ENCODE measurements around the gene TBC1D21. TPM values are rescaled to one million over a fixed set of nuclear protein-coding genes. Genes with fewer than 3 reads are reported as not detected.

The TBC1D21 gene
- total and polyA plus RNA-seq, 2 of the 8 experiments (the other 6 are each of a cell fraction or from before 2014, with no cell fraction given): not detected

DNA sequence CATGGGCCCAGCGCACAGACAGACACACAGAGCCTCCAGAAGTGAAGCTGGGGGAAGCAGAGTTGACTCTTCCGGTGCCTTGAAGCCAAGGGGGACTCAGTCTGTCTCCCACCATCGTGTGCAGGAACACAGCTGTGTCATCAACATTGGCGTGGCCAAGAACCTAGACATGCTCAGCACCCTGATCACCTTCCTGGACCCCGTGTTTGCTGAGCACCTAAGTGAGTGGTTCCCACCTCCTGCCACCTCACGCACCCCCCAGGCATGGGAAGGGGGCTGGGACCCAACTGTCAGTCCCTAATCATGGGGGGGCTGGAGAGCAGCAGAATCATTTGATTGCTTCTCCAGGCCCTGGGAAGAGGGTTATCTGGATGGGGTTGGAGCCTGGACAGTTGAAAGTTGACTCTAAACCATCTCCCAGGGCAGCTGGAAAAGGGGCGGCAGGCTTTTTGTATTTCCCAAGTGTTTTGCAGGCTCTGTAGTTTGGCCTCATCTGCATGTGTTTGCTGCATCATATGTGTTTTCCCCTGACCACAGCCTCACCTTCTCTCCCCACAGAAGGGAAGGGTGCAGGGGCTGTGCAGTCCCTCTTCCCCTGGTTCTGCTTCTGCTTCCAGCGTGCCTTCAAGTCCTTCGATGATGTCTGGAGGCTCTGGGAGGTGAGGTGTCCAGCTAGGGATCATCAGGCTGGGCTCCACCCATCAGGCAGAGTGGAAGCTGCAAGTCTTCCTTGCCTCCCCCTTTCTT is 12.8 kb downstream of the TBC1D21 start (continued):
- TF ChIP-seq RNF2 (IDR thresholded peaks at IDR 0.05; ENCODE audit: borderline replicate concordance, low read depth, low read length, missing control alignments, poor library complexity, severe bottlenecking): no peak
- no peak for TF ChIP-seq TAF7 (optimal IDR thresholded peaks at IDR 0.05; ENCODE audit: borderline replicate concordance, low read depth, low read length)
- TF ChIP-seq POLR2AphosphoS5 (IDR thresholded peaks at IDR 0.05; ENCODE audit: low read depth, low read length): no peak
- TF ChIP-seq SAP30 (IDR thresholded peaks at IDR 0.05; ENCODE audit: insufficient read depth, insufficient replicate concordance, low read length): no peak
- TF ChIP-seq RAD21 (IDR thresholded peaks at IDR 0.05 in 1 of 2, conservative IDR thresholded peaks at IDR 0.05 in 1 of 2; ENCODE audit: low read depth in 2 of 2, low read length in 2 of 2): no peak
- no peak for TF ChIP-seq SIN3A (conservative IDR thresholded peaks at IDR 0.05 in 1 of 2, IDR thresholded peaks at IDR 0.05 in 1 of 2; ENCODE audit: low read depth in 1 of 2, low read length in 2 of 2)
- no peak for TF ChIP-seq ASH2L (IDR thresholded peaks at IDR 0.05; ENCODE audit: low read length)
- TF ChIP-seq CBX5 (IDR thresholded peaks at IDR 0.05; ENCODE audit: low read depth, low read length): no peak

All from H1 (cell line).